Keratinocyte (primary cell): ENCODE results near the gene ANAPC15.

ENCODE experiments used
- EZH2 ChIP-seq: IDR thresholded peaks from one replicate; pipeline ENCODE4 v1.6.1; 2012; ENCODE audit warnings: inconsistent platforms, mild to moderate bottlenecking, low read length, moderate library complexity
- TF ChIP-seq, protein P1 (sequence below), 3 experiments: IDR thresholded peaks in 1 of 3; conservative IDR thresholded peaks in 1 of 3; optimal IDR thresholded peaks in 1 of 3; 2 replicates in 2 of 3; 3 replicates in 1 of 3; pipeline versions ENCODE3 to v1.5.1; 2011; ENCODE audit warnings: low read length in 3 of 3, mild to moderate bottlenecking in 3 of 3, moderate library complexity in 2 of 3, control low read depth in 1 of 3, inconsistent platforms in 1 of 3; ENCODE audit not compliant: insufficient read depth in 2 of 3; ENCODE audit errors: extremely low read depth in 1 of 3

- TF ChIP-seq, protein P1, sequence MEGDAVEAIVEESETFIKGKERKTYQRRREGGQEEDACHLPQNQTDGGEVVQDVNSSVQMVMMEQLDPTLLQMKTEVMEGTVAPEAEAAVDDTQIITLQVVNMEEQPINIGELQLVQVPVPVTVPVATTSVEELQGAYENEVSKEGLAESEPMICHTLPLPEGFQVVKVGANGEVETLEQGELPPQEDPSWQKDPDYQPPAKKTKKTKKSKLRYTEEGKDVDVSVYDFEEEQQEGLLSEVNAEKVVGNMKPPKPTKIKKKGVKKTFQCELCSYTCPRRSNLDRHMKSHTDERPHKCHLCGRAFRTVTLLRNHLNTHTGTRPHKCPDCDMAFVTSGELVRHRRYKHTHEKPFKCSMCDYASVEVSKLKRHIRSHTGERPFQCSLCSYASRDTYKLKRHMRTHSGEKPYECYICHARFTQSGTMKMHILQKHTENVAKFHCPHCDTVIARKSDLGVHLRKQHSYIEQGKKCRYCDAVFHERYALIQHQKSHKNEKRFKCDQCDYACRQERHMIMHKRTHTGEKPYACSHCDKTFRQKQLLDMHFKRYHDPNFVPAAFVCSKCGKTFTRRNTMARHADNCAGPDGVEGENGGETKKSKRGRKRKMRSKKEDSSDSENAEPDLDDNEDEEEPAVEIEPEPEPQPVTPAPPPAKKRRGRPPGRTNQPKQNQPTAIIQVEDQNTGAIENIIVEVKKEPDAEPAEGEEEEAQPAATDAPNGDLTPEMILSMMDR (optimal IDR thresholded peaks at IDR 0.05 in 1 of 3, IDR thresholded peaks at IDR 0.05 in 1 of 3, conservative IDR thresholded peaks at IDR 0.05 in 1 of 3; ENCODE audit: extremely low read depth in 1 of 3, insufficient read depth in 2 of 3, low read length in 3 of 3), result no peak
- no peak for TF ChIP-seq EZH2
Observed at GRCh38 chr11:72127923-72128322, 15.4 kb upstream of the ANAPC15 start.
